GM12878 (cell line): ENCODE measurements around the gene BET1. TPM values are rescaled to one million over a fixed set of nuclear protein-coding genes. Genes with fewer than 3 reads are reported as not detected.

ENCODE experiments used
- ATAC-seq: fragments of 200-7000 bp; cut with Tn5 transposase; 3 replicates; pipeline ENCODE4 v1.9.1; 2020; ENCODE audit warnings: mild to moderate bottlenecking, moderate library complexity
- BruUV-seq: library from RNA; stranded (reverse); fragments of 400-500 nt; replicated peaks from 2 replicates; lab custom pipeline; 2021; lab: Mats Ljungman, UMichigan
- CTCF ChIA-PET: fragments of 300-600 bp; sonication (Branson Sonifier 250); formaldehyde crosslinking; extraction: SDS; loops from one replicate; lab custom pipeline; 2021; ENCODE audit warnings: inconsistent platforms; lab: Yijun Ruan, JAX
- POLR2A ChIA-PET: fragments of 350-600 bp; formaldehyde crosslinking; extraction: SDS; loops from one replicate; lab custom pipeline; 2021; ENCODE audit warnings: inconsistent platforms; lab: Charles Lee
- RAD21 ChIA-PET: fragments of 300-600 bp; sonication (Branson Sonifier 250); formaldehyde crosslinking; loops from one replicate; lab custom pipeline; 2023; ENCODE audit warnings: antibody characterized with exemption; ENCODE audit not compliant: unreplicated experiment; lab: Charles Lee
- SMC1A ChIA-PET: fragments of 300-600 bp; sonication (Branson Sonifier 250); formaldehyde crosslinking; loops from one replicate; lab custom pipeline; 2023; ENCODE audit not compliant: unreplicated experiment, uncharacterized antibody; lab: Charles Lee
- DNase-seq: peaks from one replicate; pipeline ENCODE4 v3.0.0-alpha.2; 2011; ENCODE audit warnings: low read depth, low spot score
- FAIRE-seq: peaks from 3 replicates; lab custom pipeline; 2011; peaks lifted over from hg19 to GRCh38; lab: Jason Lieb, UNC
- H2AFZ ChIP-seq: 2 replicates; pipeline ENCODE4 v1.6.0; 2011; ENCODE audit warnings: low read depth, low read length, control low read depth; ENCODE audit not compliant: control insufficient read depth
- H3K27ac ChIP-seq: 2 replicates; pipeline ENCODE4 v1.5.1; 2011; ENCODE audit warnings: control low read depth; ENCODE audit not compliant: control insufficient read depth, insufficient read depth
- H3K27me3 ChIP-seq, 2 experiments: replicated peaks in 1 of 2; 2 replicates each; pipeline versions ENCODE4 v1.6.0 to v1.6.1; 2011; ENCODE audit warnings: low read length in 1 of 2; ENCODE audit not compliant: control insufficient read depth in 2 of 2, insufficient read depth in 2 of 2
- H3K36me3 ChIP-seq, 2 experiments: 2 replicates each; pipeline ENCODE4 v1.5.1; 2011; ENCODE audit warnings: low read length in 1 of 2; ENCODE audit not compliant: control insufficient read depth in 2 of 2, insufficient read depth in 2 of 2
- H3K4me1 ChIP-seq: 2 replicates; pipeline ENCODE4 v1.6.1; 2011; ENCODE audit warnings: mild to moderate bottlenecking, low read length, moderate library complexity, mixed read lengths; ENCODE audit not compliant: control insufficient read depth, insufficient read depth
- H3K4me2 ChIP-seq: 2 replicates; pipeline ENCODE4 v1.6.0; 2011; ENCODE audit warnings: control low read depth; ENCODE audit not compliant: control insufficient read depth, insufficient read depth
- H3K4me3 ChIP-seq: fragments of 200-600 bp; sonication (generic); 2 replicates; pipeline ENCODE4 v1.5.1; 2016
- H3K79me2 ChIP-seq: 2 replicates; pipeline ENCODE4 v1.6.0; 2011; ENCODE audit warnings: low read length; ENCODE audit not compliant: control insufficient read depth, insufficient read depth
- H3K9ac ChIP-seq: 2 replicates; pipeline ENCODE4 v1.8.0; 2011; ENCODE audit warnings: low read length, control low read depth, mixed read lengths; ENCODE audit not compliant: control insufficient read depth, insufficient read depth
- H3K9me3 ChIP-seq: replicated peaks from 3 replicates; pipeline ENCODE4 v1.5.1; 2011; ENCODE audit warnings: mild to moderate bottlenecking, low read length; ENCODE audit not compliant: control insufficient read depth, insufficient read depth
- H4K20me1 ChIP-seq: 2 replicates; pipeline ENCODE4 v1.6.0; 2011; ENCODE audit not compliant: control insufficient read depth, insufficient read depth
- ASH2L ChIP-seq: fragments of 300-600, 200-600 bp; sonication (generic); IDR thresholded peaks from 2 replicates; pipeline ENCODE4 v1.6.1; 2017; ENCODE audit warnings: low read depth, mild to moderate bottlenecking, borderline replicate concordance
- BRCA1 ChIP-seq: IDR thresholded peaks from 2 replicates; pipeline ENCODE4 v1.6.1; 2011; ENCODE audit warnings: low read depth, low read length, improper control_type of control experiment
- CREM ChIP-seq: IDR thresholded peaks from 2 replicates; pipeline ENCODE4 v1.6.1; 2014; ENCODE audit warnings: antibody characterized with exemption, low read depth
- CUX1 ChIP-seq: IDR thresholded peaks from 2 replicates; pipeline ENCODE4 v1.6.1; 2012; ENCODE audit warnings: improper control_type of control experiment, low read depth, low read length; ENCODE audit not compliant: insufficient replicate concordance
- GABPA ChIP-seq: IDR thresholded peaks from 2 replicates; pipeline ENCODE4 v1.6.1; 2014; ENCODE audit warnings: antibody characterized with exemption, low read depth, mild to moderate bottlenecking, inconsistent platforms
- HSF1 ChIP-seq: fragments of 150-350 bp; IDR thresholded peaks from 2 replicates; pipeline ENCODE4 v1.6.1; 2014; ENCODE audit warnings: mild to moderate bottlenecking, low read depth, low read length
- IKZF1 ChIP-seq: fragments of 450-650 bp; conservative IDR thresholded peaks from 2 replicates; pipeline ENCODE4 v1.6.1; 2017; ENCODE audit warnings: antibody characterized with exemption, mild to moderate bottlenecking
- PAX5 ChIP-seq: IDR thresholded peaks from 2 replicates; pipeline ENCODE4 v1.6.1; 2011; ENCODE audit warnings: low read depth, low read length, borderline replicate concordance
- WRNIP1 ChIP-seq: IDR thresholded peaks from 2 replicates; pipeline ENCODE4 v1.6.1; 2011; ENCODE audit warnings: low read depth, low read length, improper control_type of control experiment, borderline replicate concordance
- ZNF217 ChIP-seq: fragments of 450-650 bp; IDR thresholded peaks from 2 replicates; pipeline ENCODE4 v1.6.1; 2017; ENCODE audit warnings: antibody characterized with exemption, mild to moderate bottlenecking
- WGBS: methylation state at CpG from one replicate; pipeline ENCODE4 v1.1.6; 2016; ENCODE audit warnings: low lambda C conversion rate; ENCODE audit not compliant: insufficient replicate concordance, insufficient coverage; ENCODE audit errors: missing lambda C conversion rate; 5-methylcytosine and 5-hydroxymethylcytosine counted together
- in situ Hi-C: fragments of 300-500 bp; cut with MboI; formaldehyde crosslinking; loops from 9 replicates; pipeline ENCODE4 v1.14.3; 2018; ENCODE audit warnings: mixed read lengths
- intact Hi-C: fragments of 100-400 bp; cut with micrococcal nuclease; formaldehyde crosslinking; loops from one replicate; pipeline ENCODE4 v1.14.2; 2022; ENCODE audit not compliant: unreplicated experiment
- polyA plus RNA-seq, 11 experiments: library from polyadenylated mRNA; depleted of rRNA in 4 of 11; unstranded in 6 of 11; stranded (reverse) in 5 of 11; fragments of >200 nt; fragmentation: Nextera tagmentation in 4 of 11; fragmentation: Illumina TruSeq in 1 of 11; extraction: Ambion mirVana in 4 of 11; extraction: Trizol in 1 of 11; gene quantifications; 1 replicate in 1 of 11; 2 replicates in 10 of 11; pipeline versions ENCODE4 v1.2.1 to v1.2.3, GENCODE V29; 2011 to 2016; ENCODE audit warnings: inconsistent platforms in 2 of 11, missing spikeins in 2 of 11, low read depth in 1 of 11
- total RNA-seq, 4 experiments: library from RNA; depleted of rRNA in 3 of 4; stranded (reverse); fragments of >200 nt in 3 of 4; fragmentation: Illumina TruSeq in 1 of 4; extraction: Trizol in 1 of 4; gene quantifications; 2 replicates each; pipeline versions ENCODE4 v1.2.1 to v1.2.3, GENCODE V29; 2013 to 2021

The BET1 gene
- total and polyA plus RNA-seq, 10 of the 15 experiments (the other 5 are each of a cell fraction or from before 2014, with no cell fraction given) = 12.5 to 99.5 (median 28.4) TPM

GRCh38 chr7:94015538-94015937 is 11.4 kb upstream of the BET1 start:
- Histone ChIP-seq H3K9ac (no peak overlapping the region), H3K27me3 (no peaks in the 10 kb centered on the region), H3K4me2 (no peak overlapping the region), H3K4me3 (no peak overlapping the region)
- ChIA-PET CTCF (no interaction called here), POLR2A (no interaction called here), RAD21 (no interaction called here)
- no peak for FAIRE-seq
- intact Hi-C loops = no loop called here
- no peak for TF ChIP-seq ASH2L
- no peak for TF ChIP-seq GABPA
- TF ChIP-seq, all 136 proteins: peak for 0
- DNase-seq = no peak
- H2AFZ ChIP-seq = no peak overlapping the region
- H3K36me3 ChIP-seq = no peaks in the 10 kb centered on the region
- H3K27ac ChIP-seq = no peak overlapping the region
- H3K79me2 ChIP-seq = no peaks in the 10 kb centered on the region
- SMC1A ChIA-PET = no interaction called here
- no peaks in the 10 kb centered on the region; the same call in 2 of the 3 replicates for H3K9me3 ChIP-seq
- H4K20me1 ChIP-seq = no peaks in the 10 kb centered on the region
- in situ Hi-C loops = no loop called here
- ATAC-seq = no peak
- BruUV-seq = no TSS peak
- no peaks in the 10 kb centered on the region for H3K4me1 ChIP-seq

- in situ Hi-C loops (no loop called here), intact Hi-C loops (no loop called here)
- H3K9me3 ChIP-seq = no peaks in the 10 kb centered on the region; the same call in 2 of the 3 replicates
- FAIRE-seq (no peak), ATAC-seq (no peak), DNase-seq (no peak)
- no peak overlapping the region for H3K4me2 ChIP-seq
- POLR2A ChIA-PET = no interaction called here
- RAD21 ChIA-PET = interaction anchor here (1.3 kb wide), 1 partner anchor 29 kb away, joined by 3 read pairs; no protein-coding TSS in a partner anchor
- H3K4me3 ChIP-seq = no peak overlapping the region
- H3K27ac ChIP-seq = no peak overlapping the region
- CTCF ChIA-PET = interaction anchor here (0.6 to 0.7 kb wide), 2 partner anchors 29 to 50 kb away, joined by 3 read pairs; no protein-coding TSS in a partner anchor
- 0% methylated on average over 1 of the region's 1 CpG for WGBS
- H4K20me1 ChIP-seq = no peaks in the 10 kb centered on the region
- SMC1A ChIA-PET = interaction anchor here (1.1 to 1.2 kb wide), 2 partner anchors 10 to 11 kb away, joined by 3 to 4 read pairs; no protein-coding TSS in a partner anchor
- BruUV-seq = no TSS peak
- no peak overlapping the region for H2AFZ ChIP-seq
- no peaks in the 10 kb centered on the region for H3K36me3 ChIP-seq
- H3K27me3 ChIP-seq = no peaks in the 10 kb centered on the region
- no peaks in the 10 kb centered on the region for H3K79me2 ChIP-seq
- no peak overlapping the region for H3K9ac ChIP-seq
- no peaks in the 10 kb centered on the region for H3K4me1 ChIP-seq
- TF ChIP-seq IKZF1 (no peak), PAX5 (no peak), WRNIP1 (no peak), CREM (no peak), HSF1 (no peak), BRCA1 (no peak), CUX1 (no peak), ZNF217 (no peak)
Observed at GRCh38 chr7:94012746-94013145, 8.6 kb upstream of the BET1 start.
